Central memory CD4-positive, alpha-beta T cell (primary cell): Measurements from ENCODE around the gene LDLRAD4.

Experiments
- DNase-seq: peaks from one replicate; pipeline ENCODE4 v3.0.0; 2022

The LDLRAD4 gene

DNA sequence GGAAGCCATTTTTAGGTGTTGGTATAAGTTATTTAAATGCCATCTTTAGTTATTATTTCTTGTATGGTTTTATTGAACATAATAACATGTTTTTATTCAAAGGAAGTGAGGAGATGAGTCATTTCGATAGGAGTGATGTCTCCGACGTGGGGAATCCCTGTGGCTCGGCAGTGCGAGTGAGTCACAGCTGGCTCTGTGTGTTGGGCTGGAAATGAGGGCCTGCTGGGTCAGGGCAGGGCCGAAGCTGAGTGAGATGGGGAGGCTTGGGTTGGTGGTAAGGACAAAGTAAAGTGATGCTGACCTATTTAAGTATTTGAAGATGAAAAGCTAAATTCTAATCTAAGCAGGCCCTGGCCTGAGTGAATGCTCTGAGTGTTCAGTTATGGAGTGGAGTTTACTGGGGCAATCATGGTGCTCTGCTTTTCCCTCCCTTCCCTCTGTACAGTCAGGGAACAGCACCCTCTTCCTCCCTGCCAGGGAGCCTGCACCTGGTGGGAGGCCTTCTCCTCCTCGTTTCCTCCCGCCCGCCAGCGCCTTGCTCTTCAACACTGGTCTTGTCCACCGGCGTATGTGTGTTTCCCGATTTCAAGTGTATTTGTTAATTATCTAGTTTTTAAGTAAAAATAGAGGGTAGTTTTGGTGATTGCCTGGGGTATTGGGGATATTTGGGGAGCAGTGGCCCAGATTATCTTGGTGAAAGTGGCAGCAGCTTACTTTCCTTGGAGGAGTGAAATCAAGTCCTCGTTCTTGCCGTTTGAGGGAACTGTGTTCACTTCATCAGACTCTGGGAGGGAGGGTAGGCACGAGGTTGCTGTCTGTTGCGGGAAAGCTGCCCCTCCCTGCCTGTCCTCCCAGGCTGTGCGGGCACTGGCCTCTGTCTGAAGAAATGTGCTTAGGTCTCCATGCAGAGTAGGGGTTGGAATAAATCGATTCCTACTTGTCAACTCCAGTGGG lies 157.0 kb downstream of the LDLRAD4 start:
- peak; percentile 76 for DNase-seq

DNA sequence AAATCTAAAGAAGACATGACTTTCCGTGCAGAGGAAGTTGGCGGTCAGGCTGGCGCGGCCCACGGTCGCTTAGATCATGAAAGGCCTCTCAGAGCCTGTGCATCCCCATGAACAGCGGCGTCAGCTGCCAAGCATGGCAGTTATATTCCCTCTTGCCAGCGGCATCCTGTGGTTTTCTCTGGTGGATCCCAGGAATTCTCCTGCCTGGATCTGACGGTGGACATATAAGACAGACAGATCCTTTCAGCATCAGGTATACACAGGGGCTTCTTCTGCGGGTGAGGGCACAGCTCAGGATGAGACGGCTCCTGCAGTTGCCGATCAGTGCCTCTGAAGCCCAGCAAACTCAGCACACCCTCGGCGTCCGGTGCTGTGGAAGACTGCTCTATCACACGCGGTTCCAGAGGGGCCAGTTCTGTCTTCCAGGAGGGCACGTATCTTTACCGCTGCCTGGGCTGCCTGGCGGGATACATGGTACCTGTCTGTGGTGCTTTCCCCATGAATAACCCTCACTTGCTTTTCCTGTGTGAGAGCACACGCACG lies 157.8 kb downstream of the LDLRAD4 start:
- DNase-seq = peak; percentile 45

DNA sequence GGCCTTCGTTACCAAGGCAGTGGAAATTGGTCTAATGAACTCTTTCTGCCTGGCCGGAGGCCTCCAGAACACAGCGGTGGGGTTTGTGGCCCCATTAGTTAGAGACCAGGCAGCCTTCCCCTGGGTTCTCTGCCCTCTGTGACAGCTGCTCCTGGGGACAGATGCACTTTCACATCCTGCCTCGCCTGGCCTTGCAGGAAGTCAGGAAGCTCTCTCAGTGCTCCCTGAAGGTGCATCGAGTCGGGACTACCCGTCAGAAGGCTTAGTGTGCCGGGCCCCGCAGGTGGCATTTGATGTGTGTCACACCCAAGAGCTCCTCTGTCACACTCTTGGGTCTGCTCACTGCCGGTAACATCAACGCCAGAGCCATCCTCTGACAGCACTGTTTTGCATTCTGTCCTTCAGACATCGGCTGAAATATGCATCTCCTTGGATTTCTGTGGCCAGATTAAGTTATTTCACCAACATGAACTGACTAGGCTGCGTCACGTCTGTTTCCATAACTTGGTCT lies 158.3 kb downstream of the LDLRAD4 start:
- peak; percentile 80 for DNase-seq

- peak; percentile 50 for DNase-seq
Measured at GRCh38 chr18:13377496-13377895, 158.9 kb downstream of the LDLRAD4 start.

GRCh38 chr18:13378150-13378549 lies 159.6 kb downstream of the LDLRAD4 start:
- peak; percentile 20 for DNase-seq

DNA sequence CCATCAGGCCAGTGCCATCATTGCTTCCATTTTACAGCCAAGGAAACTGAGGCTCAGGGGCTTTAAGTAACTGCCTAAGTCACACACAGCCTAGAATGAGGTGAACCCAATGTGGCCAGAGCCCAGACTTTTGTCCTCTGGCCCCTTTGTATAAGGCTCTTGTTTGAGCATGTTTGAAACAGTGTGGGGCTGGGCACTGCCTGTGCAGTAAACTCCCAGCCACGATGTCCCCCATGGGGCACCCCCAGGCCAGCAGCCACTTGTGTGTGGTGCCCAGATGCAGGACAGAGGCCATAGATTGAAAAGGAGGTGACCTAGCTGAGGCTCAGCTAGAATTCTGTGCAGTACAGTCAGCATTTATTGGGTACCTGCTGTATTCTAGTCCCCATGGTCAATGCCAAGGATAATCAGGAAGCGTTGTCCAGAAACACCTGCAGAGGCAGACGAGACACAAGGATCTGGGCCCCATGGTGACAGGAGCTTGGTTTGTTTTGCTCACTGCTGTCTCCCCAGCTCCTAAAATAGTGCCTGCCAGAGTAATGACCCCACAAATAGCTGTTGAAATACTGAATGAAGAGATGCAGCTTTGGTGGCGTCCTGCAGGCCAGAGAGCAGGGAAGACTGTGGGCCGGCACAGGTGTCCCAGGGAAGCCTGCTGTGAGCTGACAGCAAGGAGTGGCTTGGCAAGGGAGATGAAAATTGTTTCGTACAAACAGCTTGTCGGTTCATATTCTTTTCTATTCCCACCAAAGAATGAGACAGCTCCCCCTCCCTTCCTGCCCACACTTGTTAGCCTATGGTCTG lies 160.7 kb downstream of the LDLRAD4 start:
- DNase-seq = no peak

DNA sequence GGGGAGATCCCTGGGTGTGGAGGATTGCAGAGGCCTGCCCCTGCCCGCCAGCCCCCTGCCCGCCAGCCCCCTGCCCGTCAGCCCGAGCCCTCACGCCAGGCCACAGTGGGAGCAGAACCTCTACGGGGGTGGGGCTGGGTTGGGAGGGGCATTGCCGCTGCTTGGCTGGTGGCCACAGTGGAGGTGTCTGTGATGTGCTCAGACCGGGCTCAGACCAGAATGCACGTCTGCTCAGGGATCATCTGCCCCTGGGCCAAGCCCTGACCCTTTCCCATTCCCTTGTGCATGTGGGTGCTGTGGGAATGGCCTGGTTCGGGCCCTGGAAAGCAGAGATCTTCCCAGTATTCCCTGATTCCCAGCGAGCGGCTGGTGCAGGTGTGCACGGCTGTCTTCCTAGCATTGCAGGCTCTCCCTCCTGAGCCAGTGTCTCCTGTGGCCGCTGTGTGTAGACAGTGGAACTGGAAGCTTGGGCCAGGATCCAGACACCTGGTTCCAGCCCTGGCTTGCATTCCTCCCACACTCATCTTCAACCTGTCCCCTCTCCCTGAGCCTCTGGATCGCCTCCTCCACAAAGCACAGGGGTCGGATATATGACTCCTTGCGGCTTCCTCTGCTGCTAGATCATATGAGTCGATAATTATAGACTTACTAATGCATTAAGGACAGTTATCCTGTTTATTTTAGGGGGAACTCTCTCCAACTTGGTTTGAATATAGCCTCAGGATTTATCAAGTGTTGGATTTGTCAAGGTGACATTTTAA lies 161.6 kb downstream of the LDLRAD4 start:
- no peak for DNase-seq

DNA sequence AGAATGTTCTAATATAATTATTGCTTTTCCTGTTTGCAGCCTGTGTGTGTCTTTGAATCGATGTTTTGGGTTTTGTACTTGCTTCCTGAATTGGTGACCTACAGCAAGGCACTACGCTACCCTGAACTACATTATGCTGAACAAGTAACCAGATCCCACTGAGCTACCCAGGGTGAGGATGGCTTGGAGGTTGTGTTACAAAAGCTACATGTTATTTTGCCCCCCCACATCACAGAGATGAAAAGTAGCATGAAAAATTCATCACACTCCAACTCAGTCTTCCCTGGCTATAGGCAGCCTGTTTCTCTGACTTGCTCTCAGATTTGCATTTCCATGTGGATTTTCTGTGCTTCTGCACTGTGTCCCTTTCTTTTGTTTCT lies 162.1 kb downstream of the LDLRAD4 start:
- no peak for DNase-seq

DNA sequence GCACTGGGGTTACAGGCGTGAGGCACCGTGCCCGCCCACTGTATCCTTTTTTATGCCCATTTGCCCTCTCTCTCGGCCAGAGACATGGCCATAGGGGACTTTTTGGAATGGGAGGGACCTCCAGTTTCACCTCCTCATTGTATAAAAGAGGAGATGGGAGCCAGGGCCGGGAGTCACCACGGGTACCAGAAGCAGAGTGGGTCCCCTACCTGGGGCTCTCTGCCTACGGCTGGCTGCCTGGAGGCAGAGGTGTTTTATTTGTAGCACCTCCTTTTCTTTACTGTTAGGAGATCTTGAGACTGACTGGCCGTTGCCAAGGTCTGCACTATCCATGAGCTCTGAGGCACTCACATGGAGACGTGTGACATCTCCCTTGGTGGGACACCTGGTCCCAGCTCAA lies 162.8 kb downstream of the LDLRAD4 start:
- no peak for DNase-seq

GRCh38 chr18:13381944-13382365 lies 163.4 kb downstream of the LDLRAD4 start:
- peak; percentile 65 for DNase-seq

DNA sequence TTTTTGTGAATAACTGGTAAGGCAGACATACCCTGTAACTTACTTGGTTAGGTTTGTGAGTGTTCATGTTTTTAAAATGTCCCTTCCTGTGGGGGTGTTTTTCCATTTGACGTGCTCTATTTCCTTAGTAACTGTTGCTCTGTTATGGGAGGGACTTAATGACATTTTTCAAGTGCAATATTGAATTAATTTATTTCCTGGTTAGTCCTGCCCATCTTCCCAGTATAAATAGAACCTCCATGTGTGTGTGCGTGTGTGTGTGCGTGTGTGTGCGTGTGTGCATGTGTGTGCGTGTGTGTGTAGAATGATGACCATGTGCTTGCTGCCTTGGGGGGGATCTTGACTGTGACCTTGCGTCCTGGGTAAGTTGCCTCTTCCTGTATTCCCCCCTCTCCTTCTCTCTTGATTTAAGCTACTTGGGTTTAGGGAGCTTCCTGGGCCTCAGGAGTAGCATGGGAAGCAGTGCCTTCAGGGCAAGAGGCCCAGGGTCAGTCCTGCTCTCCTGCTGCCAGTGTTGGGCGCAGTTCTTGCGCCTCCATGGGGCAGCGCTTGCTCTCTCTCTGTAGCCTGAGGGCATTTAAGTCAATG lies 163.9 kb downstream of the LDLRAD4 start:
- peak; percentile 82 for DNase-seq

- DNase-seq = no peak
Measured at GRCh38 chr18:13382954-13383827, 164.6 kb downstream of the LDLRAD4 start.

GRCh38 chr18:13386891-13387801 lies 168.6 kb downstream of the LDLRAD4 start:
- DNase-seq = no peak

DNA sequence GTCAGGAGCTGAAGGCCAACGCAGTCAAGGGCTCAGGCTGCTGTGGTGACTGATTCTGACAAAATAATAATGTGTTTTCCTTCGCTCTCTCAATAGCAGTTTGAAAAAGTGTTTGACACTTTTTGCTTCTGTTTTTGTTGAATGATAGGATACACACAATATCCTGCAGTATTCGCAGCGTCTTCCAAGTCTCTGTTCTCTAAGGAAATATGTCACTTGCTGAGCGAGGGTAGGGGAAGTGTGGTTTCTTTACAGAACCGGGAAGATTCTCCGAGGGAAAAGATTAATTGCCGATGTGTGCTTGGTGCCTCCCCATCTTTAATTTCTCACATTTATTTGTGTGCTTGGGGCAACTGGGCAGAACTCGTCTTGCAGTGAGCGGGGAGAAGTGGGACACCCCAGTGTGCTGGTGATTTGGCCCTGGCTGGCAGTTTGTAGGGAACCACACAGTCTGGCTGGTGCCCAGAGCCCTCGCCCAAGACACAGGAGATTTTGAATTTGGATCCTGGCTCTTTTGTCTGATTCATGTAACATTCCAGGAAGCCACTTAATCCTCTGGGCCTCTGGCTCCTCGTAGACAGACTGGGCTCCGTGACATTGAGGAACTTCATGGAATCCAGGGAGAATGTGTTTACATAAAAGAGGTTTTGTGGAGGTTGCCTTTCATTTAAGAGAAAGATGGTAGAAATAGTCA lies 169.4 kb downstream of the LDLRAD4 start:
- no peak for DNase-seq

DNA sequence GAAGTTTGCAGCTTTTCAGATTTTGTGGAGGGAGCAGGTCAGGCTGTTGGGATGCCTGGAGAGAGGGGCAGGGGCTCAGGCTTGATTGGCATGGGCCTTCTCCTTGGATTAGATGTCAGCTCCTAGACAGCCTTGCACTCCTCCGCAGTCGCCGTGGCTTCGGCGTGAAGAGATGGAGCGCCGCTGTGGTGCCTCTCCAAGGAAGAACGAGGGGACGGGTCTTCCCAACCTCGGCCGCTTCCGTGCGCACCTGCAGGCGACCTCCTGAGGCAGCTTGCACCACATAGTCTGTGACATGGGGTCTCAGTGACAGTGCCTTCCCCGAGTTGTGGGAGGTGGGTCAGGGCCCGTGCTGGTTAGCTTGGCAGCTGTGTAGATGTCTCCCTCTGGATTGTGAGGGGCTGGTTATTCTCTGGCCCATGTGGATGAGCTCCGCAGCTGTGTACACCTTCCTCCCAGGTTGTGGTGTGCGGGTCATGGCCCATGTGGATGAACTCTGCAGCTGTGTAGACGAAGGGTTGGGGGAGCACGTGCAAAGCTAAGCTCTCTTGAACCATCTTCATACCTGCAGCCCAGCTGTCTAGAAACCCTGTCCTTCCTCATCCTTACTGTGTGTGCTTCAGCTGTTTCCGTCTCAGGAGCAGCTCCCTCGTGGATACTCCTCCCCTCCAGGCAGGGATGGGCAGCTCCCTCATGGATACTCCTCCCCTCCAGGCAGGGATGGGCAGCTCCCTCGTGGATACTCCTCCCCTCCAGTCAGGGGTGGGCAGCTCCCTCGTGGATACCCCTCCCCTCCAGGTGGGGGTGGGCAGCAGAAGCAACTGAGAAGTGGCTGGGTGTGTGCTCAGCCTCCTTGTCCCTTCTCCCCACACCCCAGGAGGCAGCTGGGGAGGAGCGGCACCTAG lies 170.3 kb downstream of the LDLRAD4 start:
- DNase-seq = no peak

DNA sequence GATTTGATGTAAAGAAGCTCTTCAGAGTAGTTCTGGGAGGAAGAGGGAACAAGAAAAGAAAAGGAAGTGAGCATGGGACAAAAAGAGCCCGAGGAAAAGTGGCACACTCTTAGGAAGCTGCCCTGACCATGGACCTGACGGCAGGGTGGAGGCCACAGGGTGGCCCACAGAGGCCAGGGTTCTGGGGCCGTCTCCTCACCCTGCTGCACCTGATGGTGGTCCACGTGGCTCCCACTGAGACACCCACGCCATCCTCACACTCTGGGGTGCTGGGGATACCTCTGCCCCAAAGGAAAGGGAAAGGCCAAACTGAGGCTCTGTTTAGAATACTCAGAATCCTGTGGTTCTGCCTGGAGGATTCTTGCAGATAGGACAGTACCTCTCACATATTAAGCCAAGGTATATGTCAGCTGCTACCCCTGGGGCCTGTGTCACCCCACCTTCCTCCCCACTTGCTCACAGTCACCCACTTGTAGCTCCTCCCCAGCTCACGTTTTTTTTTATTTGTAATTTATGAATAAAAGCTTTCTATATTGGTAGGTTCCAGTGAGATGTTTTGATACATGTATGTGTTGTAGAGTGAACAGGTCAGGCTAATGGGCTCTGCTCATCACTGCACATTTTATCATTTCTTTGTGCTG lies 171.1 kb downstream of the LDLRAD4 start:
- no peak for DNase-seq

GRCh38 chr18:13390196-13390595 lies 171.6 kb downstream of the LDLRAD4 start:
- DNase-seq = no peak

DNA sequence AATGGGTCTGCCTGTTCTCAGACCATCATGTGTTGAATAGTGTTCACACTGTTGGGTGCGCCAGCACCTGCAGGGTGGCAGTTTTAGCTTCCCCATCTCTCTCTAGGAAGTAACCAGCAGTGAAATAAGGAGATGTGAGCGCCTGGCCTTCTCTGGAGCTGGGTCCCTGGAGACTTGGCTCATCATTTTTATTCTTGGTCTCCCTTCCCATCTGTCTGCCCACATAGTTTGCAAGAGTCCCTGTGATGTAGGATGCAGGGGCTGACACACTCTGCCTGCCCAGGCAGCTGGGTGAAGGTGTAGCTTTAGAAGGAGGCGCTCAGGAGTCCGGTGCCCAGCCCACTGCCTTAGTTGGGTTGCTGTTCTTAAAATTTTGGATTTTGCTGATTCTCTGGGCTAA lies 172.2 kb downstream of the LDLRAD4 start:
- no peak for DNase-seq
